Midbrain (tissue), 1 donor: ENCODE measurements around the gene ANKRD36.
"Not testable (repeated sequence)": the region's sequence is repeated elsewhere in the genome, so short reads cannot be mapped to it uniquely, and the experiment has no call there.

ENCODE experiments used
- DNase-seq: peaks from one replicate; lab custom pipeline; 2025; lab: John Stamatoyannopoulos, UW

The ANKRD36 gene

GRCh38 chr2:97293687-97294086 is 180.7 kb downstream of the ANKRD36 start:
- DNase-seq, result not testable (repeated sequence)
